ENCODE results near the gene MPP3. TPM values are rescaled to one million over a fixed set of nuclear protein-coding genes. Genes with fewer than 3 reads are reported as not detected.
"Not testable (repeated sequence)": the region's sequence is repeated elsewhere in the genome, so short reads cannot be mapped to it uniquely, and the experiment has no call there.

The MPP3 gene
- total RNA-seq, 2 donors from 2014 or later: 0.90 TPM; not detected in 1

GRCh38 chr17:43799047-43799446, 33.9 kb downstream of the MPP3 start:
- ATAC-seq (no peak), DNase-seq (no peak)
- Mint-ChIP-seq H3K36me3 (ENCODE audit: low read depth) (no peaks in the 10 kb centered on the region), H3K27me3 (peaks cover 38% of the 10 kb centered on the region), H3K27ac (no peak overlapping the region), H3K4me3 (no peak overlapping the region), H3K4me1 (no peaks in the 10 kb centered on the region)
- no peaks in the 10 kb centered on the region for H3K9me3 ChIP-seq (ENCODE audit: control insufficient read depth, low read length, poor library complexity, severe bottlenecking)

DNA sequence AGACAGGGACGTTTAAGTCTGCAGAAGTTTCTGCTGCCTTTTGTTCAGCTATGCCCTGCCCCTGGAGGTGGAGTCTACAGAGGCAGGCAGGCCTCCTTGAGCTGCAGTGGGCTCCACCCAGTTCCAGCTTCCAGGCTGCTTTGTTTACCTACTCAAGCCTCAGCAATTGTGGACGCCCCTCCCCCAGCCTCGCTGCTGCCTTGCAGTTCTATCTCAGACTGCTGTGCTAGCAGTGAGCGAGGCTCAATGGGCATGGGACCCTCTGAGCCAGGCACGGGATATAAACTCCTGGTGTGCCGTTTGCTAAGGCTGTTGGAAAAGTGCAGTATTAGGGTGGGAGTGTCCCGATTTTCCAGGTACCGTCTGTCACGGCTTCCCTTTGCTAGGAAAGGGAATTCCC, 34.9 kb downstream of the MPP3 start:
- not testable (repeated sequence) for H3K36me3 Mint-ChIP-seq (ENCODE audit: low read depth)

GRCh38 chr17:43792668-43793067, 40.3 kb downstream of the MPP3 start:
- not testable (repeated sequence) for DNase-seq; ATAC-seq; H3K36me3 Mint-ChIP-seq (ENCODE audit: low read depth); H3K4me1 Mint-ChIP-seq; H3K27ac Mint-ChIP-seq; H3K9me3 ChIP-seq (ENCODE audit: control insufficient read depth, low read length, poor library complexity, severe bottlenecking); H3K4me3 Mint-ChIP-seq
- peaks cover 35% of the 10 kb centered on the region for H3K27me3 Mint-ChIP-seq

More for the DNA sequence above, 34.9 kb downstream of the MPP3 start:
- not testable (repeated sequence) for ATAC-seq; DNase-seq; H3K27ac Mint-ChIP-seq; H3K4me3 Mint-ChIP-seq; H3K4me1 Mint-ChIP-seq; H3K9me3 ChIP-seq (ENCODE audit: control insufficient read depth, low read length, poor library complexity, severe bottlenecking)
- H3K27me3 Mint-ChIP-seq: peaks cover 34% of the 10 kb centered on the region

DNA sequence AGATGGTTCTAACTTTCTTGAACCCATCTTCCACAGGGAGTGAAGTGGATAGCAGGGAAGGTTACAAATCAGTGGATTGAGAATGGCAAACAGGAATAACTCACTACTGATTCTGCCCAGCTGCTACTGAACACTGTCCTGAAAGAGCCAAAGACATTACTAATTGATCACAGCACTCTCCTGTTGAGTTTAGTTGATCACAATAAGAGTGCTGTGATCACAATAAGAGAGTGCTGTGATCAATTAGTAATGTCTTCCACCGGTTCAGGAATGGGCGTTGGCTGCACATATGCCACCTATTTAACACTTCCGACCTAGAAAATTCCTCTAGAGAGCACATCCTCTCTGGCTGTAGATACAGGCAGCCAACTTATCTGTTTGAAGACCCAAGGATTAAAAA, 41.4 kb downstream of the MPP3 start:
- ATAC-seq: peak; percentile 49
- Mint-ChIP-seq H3K27me3 (peaks cover 29% of the 10 kb centered on the region), H3K4me1 (peaks cover 3% of the 10 kb centered on the region), H3K27ac (no peak overlapping the region), H3K4me3 (peak overlapping the region; percentile 5), H3K36me3 (ENCODE audit: low read depth) (peaks cover 2% of the 10 kb centered on the region)
- no peaks in the 10 kb centered on the region for H3K9me3 ChIP-seq (ENCODE audit: control insufficient read depth, low read length, poor library complexity, severe bottlenecking)
- no peak for DNase-seq

- peaks cover 2% of the 10 kb centered on the region for H3K36me3 Mint-ChIP-seq (ENCODE audit: low read depth)
- DNase-seq (no peak), ATAC-seq (no peak)
- peaks cover 23% of the 10 kb centered on the region for H3K27me3 Mint-ChIP-seq
- no peak overlapping the region for H3K27ac Mint-ChIP-seq
- H3K4me3 Mint-ChIP-seq: no peak overlapping the region
- H3K4me1 Mint-ChIP-seq: peaks cover 3% of the 10 kb centered on the region
- H3K9me3 ChIP-seq (ENCODE audit: control insufficient read depth, low read length, poor library complexity, severe bottlenecking): no peaks in the 10 kb centered on the region
Observed at GRCh38 chr17:43790311-43790940, 42.5 kb downstream of the MPP3 start.

GRCh38 chr17:43789482-43789881, 43.5 kb downstream of the MPP3 start:
- Mint-ChIP-seq H3K4me3 (no peak overlapping the region), H3K36me3 (ENCODE audit: low read depth) (peaks cover 4% of the 10 kb centered on the region), H3K27me3 (peaks cover 22% of the 10 kb centered on the region), H3K4me1 (peaks cover 3% of the 10 kb centered on the region), H3K27ac (no peak overlapping the region)
- DNase-seq (no peak), ATAC-seq (no peak)
- H3K9me3 ChIP-seq (ENCODE audit: control insufficient read depth, low read length, poor library complexity, severe bottlenecking): no peaks in the 10 kb centered on the region

- peaks cover 3% of the 10 kb centered on the region for H3K4me1 Mint-ChIP-seq
- ATAC-seq: no peak
- no peak overlapping the region for H3K4me3 Mint-ChIP-seq
- no peak for DNase-seq
- H3K27ac Mint-ChIP-seq: peak overlapping the region; percentile 32
- peaks cover 29% of the 10 kb centered on the region for H3K27me3 Mint-ChIP-seq
- H3K36me3 Mint-ChIP-seq (ENCODE audit: low read depth): peaks cover 4% of the 10 kb centered on the region
- no peaks in the 10 kb centered on the region for H3K9me3 ChIP-seq (ENCODE audit: control insufficient read depth, low read length, poor library complexity, severe bottlenecking)
Observed at GRCh38 chr17:43788540-43788939, 44.4 kb downstream of the MPP3 start.

DNA sequence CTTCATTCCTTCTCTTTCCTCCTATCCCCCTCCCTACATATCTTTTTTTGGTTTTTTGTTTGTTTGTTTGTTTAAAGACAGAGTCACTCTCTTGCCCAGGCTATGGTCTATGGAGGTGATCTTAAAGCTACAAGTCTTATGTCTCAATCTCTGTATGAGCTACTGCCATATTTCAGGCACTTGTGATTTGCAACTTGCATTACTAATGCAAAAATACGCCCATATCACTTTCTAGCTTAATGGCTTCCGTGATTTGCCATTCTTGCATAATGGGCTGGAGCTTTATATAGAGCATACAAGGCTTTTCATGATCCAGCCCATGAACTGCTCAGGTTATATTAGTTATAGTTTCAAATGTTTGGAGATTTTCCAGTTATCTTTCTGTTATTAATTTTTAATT, 45.2 kb downstream of the MPP3 start:
- Mint-ChIP-seq H3K4me3 (no peak overlapping the region), H3K27me3 (peaks cover 37% of the 10 kb centered on the region), H3K36me3 (ENCODE audit: low read depth) (peaks cover 4% of the 10 kb centered on the region), H3K4me1 (peaks cover 3% of the 10 kb centered on the region), H3K27ac (no peak overlapping the region)
- DNase-seq (no peak), ATAC-seq (no peak)
- H3K9me3 ChIP-seq (ENCODE audit: control insufficient read depth, low read length, poor library complexity, severe bottlenecking): no peaks in the 10 kb centered on the region

- Mint-ChIP-seq H3K4me3 (no peak overlapping the region), H3K4me1 (no peaks in the 10 kb centered on the region), H3K27ac (no peak overlapping the region), H3K27me3 (peaks cover 53% of the 10 kb centered on the region), H3K36me3 (ENCODE audit: low read depth) (peaks cover 4% of the 10 kb centered on the region)
- DNase-seq (no peak), ATAC-seq (no peak)
- H3K9me3 ChIP-seq (ENCODE audit: control insufficient read depth, low read length, poor library complexity, severe bottlenecking): no peaks in the 10 kb centered on the region
Observed at GRCh38 chr17:43784628-43785101, 48.3 kb downstream of the MPP3 start.

DNA sequence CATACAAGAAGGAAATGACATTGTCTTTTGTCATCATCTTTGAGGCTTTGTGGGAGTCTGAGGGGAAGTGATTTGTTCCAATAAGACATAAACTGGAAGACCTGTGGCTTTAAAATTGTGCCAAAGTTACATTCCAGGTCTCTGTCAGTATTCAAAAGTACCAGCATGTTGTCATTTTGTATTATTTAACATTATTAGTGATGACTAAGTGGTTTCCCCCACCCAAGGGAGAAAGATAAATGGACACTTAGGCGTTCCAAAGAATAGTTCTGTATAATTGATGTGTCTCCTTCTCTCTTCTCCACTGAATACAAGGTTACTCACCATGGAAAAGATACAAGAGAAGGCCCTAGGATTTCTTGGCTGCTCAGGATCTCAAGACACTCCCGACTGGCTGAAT, 48.9 kb downstream of the MPP3 start:
- DNase-seq (no peak), ATAC-seq (no peak)
- H3K9me3 ChIP-seq (ENCODE audit: control insufficient read depth, low read length, poor library complexity, severe bottlenecking): no peaks in the 10 kb centered on the region
- Mint-ChIP-seq H3K27me3 (peaks cover 52% of the 10 kb centered on the region), H3K4me3 (no peak overlapping the region), H3K27ac (no peak overlapping the region), H3K36me3 (ENCODE audit: low read depth) (peaks cover 4% of the 10 kb centered on the region), H3K4me1 (peaks cover 3% of the 10 kb centered on the region)

GRCh38 chr17:43782913-43783680, 49.8 kb downstream of the MPP3 start:
- Mint-ChIP-seq H3K4me1 (peaks cover 3% of the 10 kb centered on the region), H3K4me3 (no peak overlapping the region), H3K36me3 (ENCODE audit: low read depth) (peaks cover 4% of the 10 kb centered on the region), H3K27me3 (peaks cover 52% of the 10 kb centered on the region), H3K27ac (no peak overlapping the region)
- ATAC-seq (no peak), DNase-seq (no peak)
- no peaks in the 10 kb centered on the region for H3K9me3 ChIP-seq (ENCODE audit: control insufficient read depth, low read length, poor library complexity, severe bottlenecking)

DNA sequence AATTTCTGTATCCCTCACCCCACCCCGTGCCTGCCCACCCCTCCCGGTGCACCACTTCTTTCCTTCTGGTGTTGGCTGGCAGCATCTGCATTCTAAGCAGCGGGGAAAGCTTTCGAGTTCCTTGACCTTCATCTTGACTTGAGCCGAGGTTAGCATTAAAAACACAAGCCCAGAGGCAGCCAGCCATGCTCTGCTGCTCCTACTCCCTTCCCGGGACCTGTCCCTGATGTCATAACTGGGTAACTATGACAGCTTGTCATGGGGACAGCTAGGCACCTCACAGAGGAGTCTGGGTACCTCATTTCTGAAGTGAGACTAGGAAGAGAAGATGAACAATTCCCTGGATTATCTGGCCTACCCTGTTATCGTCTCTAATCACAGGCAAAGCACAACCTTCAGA, 52.8 kb downstream of the MPP3 start, which contains the start of gene CFAP97D1:
Gene CFAP97D1, plus strand, starts transcription at position 301 of the 400 bp plus-strand sequence. Its CDS starts 28 bp downstream, at position 329.
- peaks cover 46% of the 10 kb centered on the region for H3K27me3 Mint-ChIP-seq
- no peak for ATAC-seq
- no peaks in the 10 kb centered on the region for H3K9me3 ChIP-seq (ENCODE audit: control insufficient read depth, low read length, poor library complexity, severe bottlenecking)
- peaks cover 2% of the 10 kb centered on the region for H3K36me3 Mint-ChIP-seq (ENCODE audit: low read depth)
- peak within 1 kb of the TSS; percentile 84 for H3K4me3 Mint-ChIP-seq
- H3K27ac Mint-ChIP-seq: no peak within 1 kb of the TSS
- peaks cover 10% of the 10 kb centered on the region for H3K4me1 Mint-ChIP-seq
- DNase-seq: no peak

GRCh38 chr17:43779145-43780125, 53.5 kb downstream of the MPP3 start:
- Mint-ChIP-seq H3K4me1 (peaks cover 10% of the 10 kb centered on the region), H3K36me3 (ENCODE audit: low read depth) (no peaks in the 10 kb centered on the region), H3K27me3 (peaks cover 42% of the 10 kb centered on the region), H3K27ac (no peak overlapping the region), H3K4me3 (peak overlapping the region; percentile 84)
- ATAC-seq (peak; percentile 27), DNase-seq (no peak)
- H3K9me3 ChIP-seq (ENCODE audit: control insufficient read depth, low read length, poor library complexity, severe bottlenecking): no peaks in the 10 kb centered on the region
